Measurements from ENCODE around the gene RFC2.

DNA sequence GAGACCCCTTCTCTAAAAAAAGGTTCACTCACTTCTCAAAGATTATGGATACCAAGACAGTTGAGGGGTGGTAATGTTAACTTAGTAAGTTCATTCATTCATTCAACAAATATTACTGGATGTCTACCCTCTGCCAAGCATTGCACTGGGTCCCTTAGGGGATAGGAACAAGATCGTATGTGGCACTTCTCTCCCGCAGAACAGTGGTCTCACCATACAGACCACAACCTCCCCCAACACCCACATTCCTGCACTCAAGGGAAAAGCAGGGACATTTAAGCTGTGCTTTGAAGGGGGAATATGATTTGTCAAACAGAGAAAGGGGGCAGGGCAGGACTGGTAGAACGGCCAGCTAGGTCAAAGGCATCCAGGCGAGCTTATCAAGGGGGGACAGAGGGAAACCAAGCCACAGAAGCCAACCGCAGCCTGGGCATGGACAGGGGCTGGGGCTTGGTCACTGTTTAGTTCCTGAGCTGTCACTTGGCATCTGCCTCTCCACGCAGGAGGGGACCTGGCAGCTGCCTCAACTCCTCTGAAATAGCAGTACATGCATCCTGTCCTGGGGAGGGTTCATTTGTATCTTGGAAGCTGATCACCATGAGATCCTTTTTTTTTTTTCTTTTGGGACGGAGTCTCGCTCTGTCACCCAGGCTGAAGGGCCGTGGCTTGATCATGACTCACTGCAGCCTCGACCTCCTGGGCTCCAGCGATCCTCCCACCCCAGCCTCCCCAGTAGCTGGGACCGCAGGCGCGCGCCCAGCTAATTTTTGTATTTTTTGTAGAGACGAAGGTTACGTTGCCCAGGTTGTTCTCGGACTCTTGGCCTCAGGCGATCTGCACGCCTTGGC lies 34.1 kb upstream of the RFC2 start:
- no peak for TF ChIP-seq EZH2 (IDR thresholded peaks at IDR 0.05)
- TF ChIP-seq, protein P1, sequence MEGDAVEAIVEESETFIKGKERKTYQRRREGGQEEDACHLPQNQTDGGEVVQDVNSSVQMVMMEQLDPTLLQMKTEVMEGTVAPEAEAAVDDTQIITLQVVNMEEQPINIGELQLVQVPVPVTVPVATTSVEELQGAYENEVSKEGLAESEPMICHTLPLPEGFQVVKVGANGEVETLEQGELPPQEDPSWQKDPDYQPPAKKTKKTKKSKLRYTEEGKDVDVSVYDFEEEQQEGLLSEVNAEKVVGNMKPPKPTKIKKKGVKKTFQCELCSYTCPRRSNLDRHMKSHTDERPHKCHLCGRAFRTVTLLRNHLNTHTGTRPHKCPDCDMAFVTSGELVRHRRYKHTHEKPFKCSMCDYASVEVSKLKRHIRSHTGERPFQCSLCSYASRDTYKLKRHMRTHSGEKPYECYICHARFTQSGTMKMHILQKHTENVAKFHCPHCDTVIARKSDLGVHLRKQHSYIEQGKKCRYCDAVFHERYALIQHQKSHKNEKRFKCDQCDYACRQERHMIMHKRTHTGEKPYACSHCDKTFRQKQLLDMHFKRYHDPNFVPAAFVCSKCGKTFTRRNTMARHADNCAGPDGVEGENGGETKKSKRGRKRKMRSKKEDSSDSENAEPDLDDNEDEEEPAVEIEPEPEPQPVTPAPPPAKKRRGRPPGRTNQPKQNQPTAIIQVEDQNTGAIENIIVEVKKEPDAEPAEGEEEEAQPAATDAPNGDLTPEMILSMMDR (IDR thresholded peaks at IDR 0.05) = no peak
- no peak for TF ChIP-seq EZH2phosphoT487 (IDR thresholded peaks at IDR 0.05)
